K562 (cell line): ENCODE results near the gene MAP3K13. TPM values are rescaled to one million over a fixed set of nuclear protein-coding genes. Genes with fewer than 3 reads are reported as not detected.

Source experiments
- ATAC-seq: fragments of 200-7000 bp; cut with Tn5 transposase; 3 replicates; pipeline ENCODE4 v1.9.1; 2020; ENCODE audit warnings: moderate library complexity
- BruUV-seq: library from RNA; stranded (reverse); fragments of 400-500 nt; replicated peaks from 2 replicates; lab custom pipeline; 2021; lab: Mats Ljungman, UMichigan
- CTCF ChIA-PET: fragments of 300-600 bp; formaldehyde crosslinking; extraction: SDS; loops from one replicate; lab custom pipeline; 2021; ENCODE audit warnings: low intra/inter-chr PET ratio; lab: Yijun Ruan, JAX
- POLR2A ChIA-PET: fragments of 300-600, 350-650 bp; sonication (Branson Sonifier 250); formaldehyde crosslinking; extraction: SDS; loops from one replicate; lab custom pipeline; 2021; ENCODE audit warnings: antibody characterized with exemption, inconsistent platforms; lab: Yijun Ruan, JAX
- DNase-seq, 4 experiments: peaks; one replicate each; pipeline versions ENCODE4 v3.0.0 to v3.0.0-alpha.2; 2011 to 2018; ENCODE audit warnings: low spot score in 3 of 4, mixed read lengths in 3 of 4; ENCODE audit errors: extremely low read depth in 1 of 4
- FAIRE-seq: peaks from 2 replicates; lab custom pipeline; 2011; peaks lifted over from hg19 to GRCh38; lab: Jason Lieb, UNC
- H2AFZ ChIP-seq: 2 replicates; pipeline ENCODE4 v1.6.0; 2011; ENCODE audit warnings: low read depth, low read length, control low read depth, inconsistent platforms
- H3K27ac ChIP-seq: fragments of 200-600 bp; 3 replicates; pipeline ENCODE4 v1.8.0; 2011; ENCODE audit warnings: low read depth, mild to moderate bottlenecking, control low read depth, inconsistent platforms, low read length, moderate library complexity, mixed read lengths; ENCODE audit errors: extremely low read depth
- H3K27me3 ChIP-seq, 2 experiments: fragments of 300-600 bp in 1 of 2; 2 replicates in 1 of 2; 3 replicates in 1 of 2; pipeline versions ENCODE4 v1.6.0 to v1.8.0; 2011; ENCODE audit warnings: inconsistent platforms in 2 of 2, low read length in 2 of 2, mild to moderate bottlenecking in 1 of 2, mixed read lengths in 1 of 2, moderate library complexity in 1 of 2; ENCODE audit not compliant: control insufficient read depth in 2 of 2, insufficient read depth in 2 of 2
- H3K36me3 ChIP-seq: fragments of 300-600 bp; 3 replicates; pipeline ENCODE4 v1.8.0; 2011; ENCODE audit warnings: mild to moderate bottlenecking, low read length, inconsistent platforms; ENCODE audit not compliant: control insufficient read depth, insufficient read depth
- H3K4me1 ChIP-seq, 2 experiments: fragments of 200-600 bp in 1 of 2; replicated peaks in 1 of 2; 2 replicates in 1 of 2; 3 replicates in 1 of 2; pipeline versions ENCODE4 v1.5.1 to v1.8.0; 2011; ENCODE audit warnings: inconsistent platforms in 2 of 2, low read length in 2 of 2, mild to moderate bottlenecking in 1 of 2, mixed read lengths in 1 of 2, moderate library complexity in 1 of 2; ENCODE audit not compliant: control insufficient read depth in 2 of 2, insufficient read depth in 2 of 2
- H3K4me2 ChIP-seq: 2 replicates; pipeline ENCODE4 v1.6.1; 2011; ENCODE audit warnings: low read length, control low read depth, inconsistent platforms, mixed read lengths; ENCODE audit not compliant: insufficient read depth
- H3K4me3 ChIP-seq: fragments of 200-600 bp; sonication (generic), shearing (Covaris generic); 2 replicates; pipeline ENCODE4 v1.5.1; 2016; ENCODE audit warnings: control low read depth, inconsistent platforms
- H3K79me2 ChIP-seq: fragments of 200-600 bp; 3 replicates; pipeline ENCODE4 v1.8.0; 2011; ENCODE audit warnings: low read length, inconsistent platforms; ENCODE audit not compliant: control insufficient read depth, insufficient read depth
- H3K9ac ChIP-seq, 2 experiments: 2 replicates each; pipeline versions ENCODE4 v1.6.0 to v1.6.1; 2011; ENCODE audit warnings: low read depth in 2 of 2, low read length in 2 of 2, control low read depth in 1 of 2, inconsistent platforms in 1 of 2, mild to moderate bottlenecking in 1 of 2, mixed read lengths in 1 of 2; ENCODE audit not compliant: insufficient read depth in 1 of 2
- H3K9me1 ChIP-seq: one replicate; pipeline ENCODE4 v1.6.0; 2011; ENCODE audit warnings: inconsistent platforms, mild to moderate bottlenecking, low read length, moderate library complexity; ENCODE audit not compliant: control insufficient read depth, insufficient read depth
- H3K9me3 ChIP-seq: replicated peaks from 2 replicates; pipeline ENCODE4 v1.5.1; 2011; ENCODE audit warnings: low read depth, low read length, inconsistent platforms; ENCODE audit not compliant: control insufficient read depth, insufficient read depth
- H4K20me1 ChIP-seq: replicated peaks from 2 replicates; pipeline ENCODE4 v1.6.1; 2011; ENCODE audit warnings: low read length, inconsistent platforms, mixed read lengths; ENCODE audit not compliant: control insufficient read depth, insufficient read depth
- CTCF ChIP-seq, 3 experiments: IDR thresholded peaks in 2 of 3; conservative IDR thresholded peaks in 1 of 3; 2 replicates each; pipeline ENCODE4 v1.5.1; 2011 to 2012; ENCODE audit warnings: low read length in 3 of 3, mild to moderate bottlenecking in 3 of 3, control low read depth in 2 of 3, improper control_type of control experiment in 1 of 3, inconsistent platforms in 1 of 3, low read depth in 1 of 3, mixed read lengths in 1 of 3, moderate library complexity in 1 of 3; ENCODE audit not compliant: insufficient read depth in 2 of 3
- RAD21 ChIP-seq, 2 experiments: fragments of 250-450 bp in 1 of 2; fragments of 450-650 bp in 1 of 2; sonication (Bioruptor Pico) in 1 of 2; formaldehyde crosslinking in 1 of 2; IDR thresholded peaks in 1 of 2; conservative IDR thresholded peaks in 1 of 2; 2 replicates each; pipeline versions ENCODE4 v1.4.0 to v1.8.0; 2020 to 2022; ENCODE audit warnings: mild to moderate bottlenecking in 2 of 2, moderate library complexity in 1 of 2
- ZNF174 ChIP-seq: fragments of 250-450 bp; sonication (Bioruptor Pico); IDR thresholded peaks from 2 replicates; pipeline ENCODE4 v1.4.0; 2020; ENCODE audit warnings: mild to moderate bottlenecking
- WGBS: fragments of 100-300 bp; shearing (Covaris generic); methylation state at CpG from one replicate; pipeline ENCODE4 v1.1.6; 2016; ENCODE audit warnings: low coverage, mixed read lengths; ENCODE audit not compliant: insufficient coverage; ENCODE audit errors: missing lambda C conversion rate; 5-methylcytosine and 5-hydroxymethylcytosine counted together
- in situ Hi-C: fragments of 300-500 bp; cut with MboI; formaldehyde crosslinking; loops from 4 replicates; pipeline ENCODE4 v1.15.0; 2018; ENCODE audit warnings: inconsistent platforms, mixed read lengths
- intact Hi-C: fragments of 100-400 bp; cut with micrococcal nuclease; formaldehyde crosslinking; loops from 2 replicates; pipeline ENCODE4 v1.14.2; 2022
- polyA plus RNA-seq, 8 experiments: library from polyadenylated mRNA; depleted of rRNA in 4 of 8; stranded (reverse) in 5 of 8; unstranded in 3 of 8; fragments of >200 nt; fragmentation: Nextera tagmentation in 2 of 8; fragmentation: Illumina TruSeq in 1 of 8; extraction: Ambion mirVana in 2 of 8; extraction: Trizol in 1 of 8; gene quantifications; 2 replicates each; pipeline versions ENCODE4 v1.2.1 to v1.2.3, GENCODE V29; 2011 to 2014; ENCODE audit warnings: inconsistent platforms in 1 of 8, missing spikeins in 1 of 8
- total RNA-seq, 7 experiments: library from RNA; depleted of rRNA in 6 of 7; stranded (reverse); fragments of >200 nt in 6 of 7; fragmentation: Illumina TruSeq in 2 of 7; extraction: Trizol in 2 of 7; gene quantifications; 2 replicates each; pipeline versions ENCODE4 v1.2.1 to v1.2.3, GENCODE V29; 2011 to 2021; ENCODE audit warnings: low replicate concordance in 1 of 7

Gene MAP3K13
- total and polyA plus RNA-seq, 9 of the 15 experiments (the other 6 are each of a cell fraction or from before 2014, with no cell fraction given), result 0.04 to 0.32 (median 0.15) TPM; not detected in 2

DNA sequence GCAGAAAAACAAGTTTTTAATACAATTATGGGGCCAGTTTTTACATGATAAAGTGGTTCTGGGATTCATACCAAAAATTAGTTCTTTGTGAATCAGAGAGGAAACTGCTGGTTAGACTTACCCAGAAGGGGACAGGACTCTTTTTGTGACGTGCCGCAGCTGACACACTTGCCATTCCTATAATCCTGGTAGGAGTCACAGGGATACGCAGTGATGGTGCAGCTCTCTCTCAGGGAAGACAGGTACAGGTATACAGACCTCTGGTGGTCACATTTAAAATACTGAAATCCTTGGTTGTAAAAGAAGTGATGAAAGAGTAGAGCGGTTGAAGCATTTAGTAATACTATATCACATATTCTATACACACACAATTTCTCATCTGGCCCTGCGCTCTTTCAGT lies 156.1 kb downstream of the MAP3K13 start:
- H2AFZ ChIP-seq, result no peak overlapping the region
- ChIA-PET POLR2A (no interaction called here), CTCF (no interaction called here)
- H3K36me3 ChIP-seq, result no peaks in the 10 kb centered on the region
- H3K79me2 ChIP-seq, result no peaks in the 10 kb centered on the region
- in situ Hi-C loops (no loop called here), intact Hi-C loops (no loop called here)
- no TSS peak for BruUV-seq
- no peaks in the 10 kb centered on the region for H3K9me3 ChIP-seq
- no peak for FAIRE-seq
- no peak overlapping the region for H3K4me2 ChIP-seq
- no peak overlapping the region for H3K27ac ChIP-seq
- ATAC-seq, result no peak
- no peak overlapping the region for H3K4me3 ChIP-seq
- no peak for DNase-seq
- H3K4me1 ChIP-seq, result no peaks in the 10 kb centered on the region
- no peak overlapping the region for H3K9ac ChIP-seq
- H4K20me1 ChIP-seq, result no peaks in the 10 kb centered on the region
- no peak for TF ChIP-seq ZNF174 (CRISPR knock-in tag)
- peak in 1 of 3 experiments; percentile 25; a peak in 1 of 6 replicates for TF ChIP-seq CTCF (IDR thresholded peaks at IDR 0.05 in 2 of 3, conservative IDR thresholded peaks at IDR 0.05 in 1 of 3; ENCODE audit: insufficient read depth in 2 of 3, low read depth in 1 of 3, low read length in 3 of 3)
- TF ChIP-seq RAD21 (CRISPR knock-in tag; conservative IDR thresholded peaks at IDR 0.05 in 1 of 2, IDR thresholded peaks at IDR 0.05 in 1 of 2), result peak in 1 of 2 experiments; percentile 23; a peak in 1 of 4 replicates
- H3K27me3 ChIP-seq, result no peaks in the 10 kb centered on the region
- WGBS, result 40% methylated on average over 5 of the region's 5 CpGs
- H3K9me1 ChIP-seq, result no peaks in the 10 kb centered on the region
